Stimulated activated naive CD4-positive, alpha-beta T cell treated with Interleukin-2 at 50 U/mL for 16 hours (primary cell): ENCODE results near the gene DGKG.

ENCODE experiments used
- DNase-seq: peaks from one replicate; lab custom pipeline; 2025; lab: John Stamatoyannopoulos, UW

The DGKG gene

GRCh38 chr3:186171521-186171920 is 190.5 kb downstream of the DGKG start:
- DNase-seq = no peak

GRCh38 chr3:186170516-186170915 is 191.5 kb downstream of the DGKG start:
- no peak for DNase-seq

GRCh38 chr3:186169379-186169778 is 192.7 kb downstream of the DGKG start:
- DNase-seq = no peak

- DNase-seq = no peak
Observed at GRCh38 chr3:186168976-186169375, 193.1 kb downstream of the DGKG start.

GRCh38 chr3:186167646-186168395 is 194.2 kb downstream of the DGKG start:
- no peak for DNase-seq

GRCh38 chr3:186166491-186167288 is 195.3 kb downstream of the DGKG start:
- no peak for DNase-seq

- DNase-seq = no peak
Observed at GRCh38 chr3:186166036-186166435, 196.0 kb downstream of the DGKG start.

GRCh38 chr3:186165331-186165730 is 196.7 kb downstream of the DGKG start:
- DNase-seq = no peak

GRCh38 chr3:186164696-186165095 is 197.3 kb downstream of the DGKG start:
- no peak for DNase-seq

- no peak for DNase-seq
Observed at GRCh38 chr3:186162221-186162620, 199.8 kb downstream of the DGKG start.

- DNase-seq = no peak
Observed at GRCh38 chr3:186160691-186161243, 201.3 kb downstream of the DGKG start.

GRCh38 chr3:186154641-186155040 is 207.4 kb downstream of the DGKG start:
- no peak for DNase-seq

GRCh38 chr3:186152889-186153292 is 209.1 kb downstream of the DGKG start:
- no peak for DNase-seq

- DNase-seq = no peak
Observed at GRCh38 chr3:186152361-186152798, 209.7 kb downstream of the DGKG start.

- DNase-seq = no peak
Observed at GRCh38 chr3:186151077-186151971, 210.7 kb downstream of the DGKG start.

- DNase-seq = no peak
Observed at GRCh38 chr3:186150041-186150830, 211.8 kb downstream of the DGKG start.

GRCh38 chr3:186149319-186149960 is 212.6 kb downstream of the DGKG start:
- no peak for DNase-seq

- no peak for DNase-seq
Observed at GRCh38 chr3:186144257-186144656, 217.8 kb downstream of the DGKG start.

GRCh38 chr3:186143250-186143649 is 218.8 kb downstream of the DGKG start:
- DNase-seq = no peak

GRCh38 chr3:186142393-186142932 is 219.6 kb downstream of the DGKG start:
- DNase-seq = no peak
